ENCODE data around the gene CAPN9.

GRCh38 chr1:230703679-230704385, 43.4 kb upstream of the CAPN9 start:
- no peak for TF ChIP-seq GATA3 (IDR thresholded peaks at IDR 0.05; ENCODE audit: low read depth, low read length)
- no peak for TF ChIP-seq GATA2 (IDR thresholded peaks at IDR 0.05; ENCODE audit: low read depth, low read length)
